NB4 (cell line): ENCODE results near the gene IL2.

ENCODE experiments used
- CTCF ChIP-seq: IDR thresholded peaks from one replicate; pipeline ENCODE4 v1.5.1; 2012; ENCODE audit warnings: low read depth, low read length
- MAX ChIP-seq: IDR thresholded peaks from 2 replicates; pipeline ENCODE4 v1.6.1; 2011; ENCODE audit warnings: low read depth, low read length
- MYC ChIP-seq: IDR thresholded peaks from 2 replicates; pipeline ENCODE4 v1.6.1; 2011; ENCODE audit warnings: low read depth, low read length
- POLR2A ChIP-seq: IDR thresholded peaks from 2 replicates; pipeline ENCODE4 v1.6.1; 2011; ENCODE audit warnings: mild to moderate bottlenecking; ENCODE audit not compliant: insufficient read length; ENCODE audit errors: extremely low read depth

GRCh38 chr4:122453384-122453995 is 3.0 kb downstream of the IL2 start:
- TF ChIP-seq MYC (no peak), CTCF (no peak), POLR2A (no peak), MAX (no peak)
